MM.1S (cell line): ENCODE measurements around the gene HMGB3.

ENCODE experiments used
- EZH2phosphoT487 ChIP-seq: fragments of 300-600 bp; sonication (generic); IDR thresholded peaks from 2 replicates; pipeline ENCODE4 v1.6.1; 2018; ENCODE audit warnings: antibody characterized with exemption, low read length
- TF ChIP-seq, protein P1 (sequence below): fragments of 300-600 bp; sonication (generic); IDR thresholded peaks from 2 replicates; pipeline ENCODE4 v1.5.1; 2016; ENCODE audit warnings: antibody characterized with exemption, low read length, mixed read lengths

DNA sequence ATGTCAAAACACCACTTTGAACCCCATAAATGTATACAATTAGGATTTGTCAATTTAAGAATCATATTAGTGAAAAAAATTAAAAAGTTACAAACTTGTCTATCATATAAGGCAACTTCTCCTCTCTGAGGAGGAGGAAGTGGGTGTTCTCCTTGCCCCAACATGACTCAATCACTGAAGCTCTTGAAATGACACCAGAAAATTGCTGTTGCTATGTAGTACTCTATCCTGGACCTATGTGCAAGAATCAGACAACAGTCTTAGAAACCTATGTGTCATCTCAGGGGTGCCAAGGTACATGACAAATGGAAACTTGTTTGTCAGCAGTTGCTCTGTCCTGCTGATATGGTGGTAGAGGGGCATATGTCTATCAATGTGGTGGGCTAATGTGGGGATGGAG lies 47.7 kb downstream of the HMGB3 start:
- TF ChIP-seq, protein P1, sequence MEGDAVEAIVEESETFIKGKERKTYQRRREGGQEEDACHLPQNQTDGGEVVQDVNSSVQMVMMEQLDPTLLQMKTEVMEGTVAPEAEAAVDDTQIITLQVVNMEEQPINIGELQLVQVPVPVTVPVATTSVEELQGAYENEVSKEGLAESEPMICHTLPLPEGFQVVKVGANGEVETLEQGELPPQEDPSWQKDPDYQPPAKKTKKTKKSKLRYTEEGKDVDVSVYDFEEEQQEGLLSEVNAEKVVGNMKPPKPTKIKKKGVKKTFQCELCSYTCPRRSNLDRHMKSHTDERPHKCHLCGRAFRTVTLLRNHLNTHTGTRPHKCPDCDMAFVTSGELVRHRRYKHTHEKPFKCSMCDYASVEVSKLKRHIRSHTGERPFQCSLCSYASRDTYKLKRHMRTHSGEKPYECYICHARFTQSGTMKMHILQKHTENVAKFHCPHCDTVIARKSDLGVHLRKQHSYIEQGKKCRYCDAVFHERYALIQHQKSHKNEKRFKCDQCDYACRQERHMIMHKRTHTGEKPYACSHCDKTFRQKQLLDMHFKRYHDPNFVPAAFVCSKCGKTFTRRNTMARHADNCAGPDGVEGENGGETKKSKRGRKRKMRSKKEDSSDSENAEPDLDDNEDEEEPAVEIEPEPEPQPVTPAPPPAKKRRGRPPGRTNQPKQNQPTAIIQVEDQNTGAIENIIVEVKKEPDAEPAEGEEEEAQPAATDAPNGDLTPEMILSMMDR = no peak
- TF ChIP-seq EZH2phosphoT487 = no peak
